ENCODE measurements around the gene NME3.
A peak's percentile ranks its signal among the peaks of the same experiment; 100 is the strongest.

The NME3 gene

GRCh38 chr16:1781758-1782407, 10.5 kb upstream of the NME3 start:
- ChIA-PET CTCF (interaction anchor here (0.6 to 1.4 kb wide), 2 partner anchors 18 to 42 kb away, joined by 4 read pairs; no protein-coding TSS in a partner anchor), POLR2A (ENCODE audit: low non-redundant PET) (interaction anchor here (0.7 to 2.3 kb wide), 3 partner anchors 12 to 45 kb away, joined by 3 to 7 read pairs (median 6); partner anchors contain the start of genes FAHD1 and HAGH)
- TF ChIP-seq CTCF (conservative IDR thresholded peaks at IDR 0.05; ENCODE audit: low read depth): no peak
- peak; percentile 39 for DNase-seq (ENCODE audit: low spot score)
- H3K27ac ChIP-seq: peak overlapping the region; percentile 92

GRCh38 chr16:1781254-1781653, 9.9 kb upstream of the NME3 start:
- DNase-seq (ENCODE audit: low spot score): no peak
- H3K27ac ChIP-seq: peak overlapping the region; percentile 92
- no peak for TF ChIP-seq CTCF (conservative IDR thresholded peaks at IDR 0.05; ENCODE audit: low read depth)
- ChIA-PET CTCF (interaction anchor here (1.4 kb wide), 1 partner anchor 43 kb away, joined by 4 read pairs; no protein-coding TSS in a partner anchor), POLR2A (ENCODE audit: low non-redundant PET) (interaction anchor here (2.3 kb wide), 1 partner anchor 11 kb away, joined by 6 read pairs; no protein-coding TSS in a partner anchor)

- DNase-seq (ENCODE audit: low spot score): no peak
- CTCF ChIA-PET: interaction anchor here (1.4 kb wide), 1 partner anchor 43 kb away, joined by 4 read pairs; no protein-coding TSS in a partner anchor
- no peak for TF ChIP-seq CTCF (conservative IDR thresholded peaks at IDR 0.05; ENCODE audit: low read depth)
- POLR2A ChIA-PET (ENCODE audit: low non-redundant PET): no interaction called here
- peak overlapping the region; percentile 92 for H3K27ac ChIP-seq
Observed at GRCh38 chr16:1780677-1781072, 9.3 kb upstream of the NME3 start.

GRCh38 chr16:1779741-1780676, 8.7 kb upstream of the NME3 start:
- CTCF ChIA-PET: no interaction called here
- POLR2A ChIA-PET (ENCODE audit: low non-redundant PET): no interaction called here
- H3K27ac ChIP-seq: peak overlapping the region; percentile 92
- no peak for DNase-seq (ENCODE audit: low spot score)
- no peak for TF ChIP-seq CTCF (conservative IDR thresholded peaks at IDR 0.05; ENCODE audit: low read depth)

DNA sequence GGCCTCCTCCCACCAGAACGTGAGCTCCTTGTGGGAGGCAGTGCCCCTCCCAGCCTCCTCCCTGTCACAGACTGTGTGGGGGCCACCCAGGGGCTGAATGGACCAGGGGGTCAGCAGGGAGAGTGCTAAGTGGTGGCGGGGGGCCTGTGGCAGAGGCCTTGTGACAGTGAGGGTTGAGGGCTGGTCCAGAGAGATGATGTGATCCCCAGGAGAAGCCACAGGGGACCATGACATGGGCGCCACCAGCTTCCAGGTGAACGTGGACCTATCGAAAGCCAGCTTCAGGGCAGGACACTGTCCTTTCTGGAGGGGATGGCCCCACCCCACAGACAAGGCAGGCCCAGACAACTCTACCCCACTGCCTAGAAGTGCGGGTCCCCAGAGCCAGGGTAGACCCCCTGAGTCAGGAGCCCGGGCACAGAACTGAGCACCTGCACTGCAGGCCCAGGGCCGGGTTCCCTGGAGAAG, 7.9 kb upstream of the NME3 start:
- POLR2A ChIA-PET (ENCODE audit: low non-redundant PET): no interaction called here
- CTCF ChIA-PET: no interaction called here

More for the DNA sequence above, 7.9 kb upstream of the NME3 start:
- peak overlapping the region; percentile 92 for H3K27ac ChIP-seq
- no peak for DNase-seq (ENCODE audit: low spot score)
- no peak for TF ChIP-seq CTCF (conservative IDR thresholded peaks at IDR 0.05; ENCODE audit: low read depth)
